HuH-7.5 (cell line): ENCODE measurements around the gene CSTPP1.

ENCODE experiments used
- DNase-seq: peaks from one replicate; pipeline ENCODE4 v3.0.0; 2011; ENCODE audit warnings: low spot score

CSTPP1 gene, protein sequence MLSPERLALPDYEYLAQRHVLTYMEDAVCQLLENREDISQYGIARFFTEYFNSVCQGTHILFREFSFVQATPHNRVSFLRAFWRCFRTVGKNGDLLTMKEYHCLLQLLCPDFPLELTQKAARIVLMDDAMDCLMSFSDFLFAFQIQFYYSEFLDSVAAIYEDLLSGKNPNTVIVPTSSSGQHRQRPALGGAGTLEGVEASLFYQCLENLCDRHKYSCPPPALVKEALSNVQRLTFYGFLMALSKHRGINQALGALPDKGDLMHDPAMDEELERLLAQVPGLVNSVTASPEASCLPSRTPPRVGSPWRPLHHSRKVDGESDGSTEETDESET

DNA sequence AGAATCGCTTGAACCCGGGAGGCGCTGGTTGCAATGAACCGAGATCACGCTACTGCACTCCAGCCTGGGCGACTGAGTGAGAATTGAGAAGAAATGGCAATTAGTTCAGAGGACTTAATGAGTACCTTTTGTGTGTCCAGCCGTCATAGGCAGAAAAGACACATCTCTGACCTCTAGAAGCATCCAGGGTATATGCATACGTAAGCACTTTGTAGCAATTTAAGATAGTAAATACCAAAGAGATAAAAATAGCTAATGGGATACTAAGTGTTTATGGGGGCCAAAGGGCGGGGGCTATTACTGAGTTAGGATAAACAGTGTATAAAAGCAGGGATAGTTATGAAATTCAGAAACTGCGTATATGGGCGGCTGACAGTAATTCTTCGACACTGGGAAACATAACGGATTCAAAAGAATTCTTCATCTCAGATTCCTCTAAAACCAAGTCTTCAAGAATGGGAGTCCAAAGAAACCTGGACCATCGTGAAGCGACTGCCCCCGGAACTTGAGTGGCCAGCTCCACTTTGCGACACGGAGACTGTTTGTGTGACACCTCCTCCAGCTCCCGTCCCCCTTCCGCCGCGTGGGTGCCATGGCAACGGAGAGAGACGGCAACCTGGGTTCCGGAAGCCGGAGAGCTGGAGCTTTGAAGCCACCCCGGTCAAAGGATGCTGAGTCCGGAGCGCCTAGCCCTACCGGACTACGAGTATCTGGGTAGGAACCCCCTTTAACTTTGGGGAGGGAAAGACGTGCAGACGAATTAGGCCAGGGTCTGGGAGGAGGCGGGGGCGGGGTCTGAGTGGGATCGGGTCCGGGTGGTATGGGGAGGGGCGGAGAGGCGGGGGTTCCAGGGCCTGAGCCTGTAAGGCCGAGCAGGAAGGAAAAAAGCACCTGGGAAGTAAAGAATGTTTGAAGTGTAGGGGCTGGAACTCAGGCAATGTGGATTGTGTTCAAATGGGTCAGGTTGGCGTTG, at the start of gene CSTPP1:
Gene CSTPP1, plus strand, starts transcription at position 624 of the 973 bp plus-strand sequence. Its CDS starts 45 bp downstream, at position 669.
- DNase-seq, result peak; percentile 94

DNA sequence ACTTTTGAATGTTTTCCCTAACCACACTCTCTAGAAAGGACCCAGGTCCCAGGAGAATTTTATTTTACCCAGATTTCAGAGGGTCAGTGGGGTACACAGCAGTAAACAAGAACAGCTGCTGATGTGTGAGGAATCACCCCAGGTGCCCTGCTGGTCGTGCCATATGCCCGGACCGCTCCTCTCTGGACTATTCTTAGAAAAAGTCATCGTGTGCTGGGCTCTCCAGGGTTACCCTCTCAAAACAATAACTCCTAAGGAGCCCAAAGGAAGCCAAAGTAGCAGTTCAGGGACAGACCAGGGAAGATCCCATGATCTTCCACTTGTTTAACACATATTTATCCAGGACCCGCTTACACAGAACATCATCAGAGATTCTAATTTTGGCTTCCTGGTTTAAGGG, 47.9 kb upstream of the CSTPP1 start:
- no peak for DNase-seq

DNA sequence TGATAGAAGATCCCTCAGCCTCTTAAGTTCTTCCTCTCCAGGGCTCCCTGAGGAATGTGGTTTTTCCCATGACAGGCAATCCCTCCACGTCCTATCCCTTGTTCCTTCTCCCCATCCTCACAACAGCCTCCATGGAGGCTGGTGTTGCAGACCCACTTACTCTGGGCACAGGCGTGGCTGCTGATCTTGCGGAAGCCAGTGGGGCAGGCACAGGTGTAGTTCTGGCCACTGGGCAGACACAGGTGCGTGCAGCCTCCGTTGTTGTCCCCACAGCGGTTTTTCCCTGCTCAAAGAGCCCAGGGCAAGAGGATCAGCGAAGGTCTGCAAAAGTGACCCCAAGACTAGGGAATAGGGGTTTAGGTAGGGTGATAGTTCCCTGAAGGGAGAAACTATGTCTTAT, 47.3 kb upstream of the CSTPP1 start:
- no peak for DNase-seq

DNA sequence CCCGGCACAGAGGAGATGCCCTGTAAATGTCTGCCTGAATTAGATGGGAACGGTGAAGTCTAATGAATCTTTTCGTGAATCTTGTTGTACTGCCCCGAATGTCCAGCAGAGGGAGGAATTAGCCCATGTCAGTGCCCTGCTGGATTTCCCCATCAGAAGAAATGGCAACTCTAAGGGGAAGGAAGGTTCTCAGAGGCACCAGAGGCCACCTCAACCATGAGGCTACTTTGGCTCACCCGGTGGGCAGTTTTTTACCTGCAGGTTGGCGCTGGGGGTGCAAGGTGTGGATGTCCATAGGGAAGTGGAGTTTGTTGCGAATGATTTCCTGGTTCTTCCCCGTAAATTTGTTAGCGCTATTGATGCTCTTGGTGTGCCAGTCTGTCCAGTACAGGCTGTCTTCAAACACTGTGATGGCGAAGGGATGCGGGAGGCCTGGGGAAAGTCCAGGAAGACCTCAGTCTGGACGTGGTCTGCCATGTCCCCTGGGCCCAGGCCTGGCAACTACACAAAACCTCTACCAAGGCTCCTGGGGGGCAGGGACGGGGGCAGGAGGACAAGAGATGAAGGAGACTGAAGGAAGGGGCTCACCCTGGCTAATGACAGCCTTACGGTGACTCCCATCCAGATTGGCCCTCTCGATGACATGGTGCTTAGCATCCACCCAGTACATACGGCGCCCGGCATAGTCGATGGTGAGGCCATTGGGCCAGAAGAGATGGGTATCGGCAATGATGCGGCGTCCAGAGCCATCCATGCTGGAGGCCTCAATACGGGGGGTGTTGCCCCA, 46.7 kb upstream of the CSTPP1 start:
- DNase-seq, result peak; percentile 66

DNA sequence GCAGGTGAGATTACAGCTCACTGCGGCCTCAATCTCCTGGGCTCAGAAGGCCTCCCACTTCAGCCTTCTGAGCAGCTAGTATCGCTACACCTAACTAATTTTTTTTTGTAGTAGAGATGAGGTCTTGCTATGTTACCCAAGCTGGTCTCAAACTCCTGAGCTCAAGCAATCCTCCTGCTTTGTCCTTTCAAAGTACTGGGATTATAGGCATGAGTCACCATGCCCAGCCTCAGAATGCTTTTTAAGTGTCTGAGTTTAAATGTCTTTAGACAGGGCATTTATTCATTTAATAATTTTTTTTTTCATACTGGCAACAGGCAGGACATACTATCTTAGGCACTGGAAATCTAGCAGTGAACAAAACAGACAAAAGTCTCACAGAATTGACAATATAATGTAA, 45.9 kb upstream of the CSTPP1 start:
- no peak for DNase-seq

DNA sequence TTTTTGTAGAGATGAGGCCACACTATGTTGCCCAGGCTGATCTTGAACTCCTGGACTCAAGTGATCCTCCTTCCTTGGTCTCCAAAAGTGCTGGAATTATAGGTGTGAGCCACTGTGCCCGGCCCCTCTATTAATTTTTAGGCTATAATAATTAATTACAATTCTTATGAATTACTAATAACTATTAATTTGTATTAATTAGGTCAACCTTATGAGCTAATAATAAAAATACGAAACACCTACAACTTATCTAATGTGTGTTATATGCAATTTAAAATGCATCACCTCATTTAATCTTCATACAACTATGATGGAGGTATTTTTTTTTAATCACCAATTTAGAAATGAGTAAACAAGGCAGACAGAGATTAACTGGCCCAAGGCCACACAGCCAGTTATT, 44.5 kb upstream of the CSTPP1 start:
- no peak for DNase-seq

DNA sequence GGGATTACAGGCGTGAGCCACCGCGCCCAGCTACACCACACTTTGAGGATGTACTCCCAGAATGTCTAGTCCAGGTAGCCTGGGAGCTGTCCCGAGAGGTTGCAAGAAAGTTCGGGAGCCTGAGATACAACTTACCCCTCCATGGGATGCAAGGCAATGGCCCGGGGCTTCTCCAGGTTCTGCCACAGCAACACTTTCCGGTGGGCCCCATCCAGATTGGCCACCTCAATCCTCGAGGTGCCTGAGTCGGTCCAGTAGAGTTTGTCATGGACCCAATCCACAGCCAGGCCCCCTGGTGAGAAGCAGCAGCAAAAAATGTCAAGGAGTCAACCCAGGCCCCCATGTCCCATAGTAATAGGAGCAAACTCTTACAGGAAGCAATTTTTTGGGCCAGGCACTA, 43.7 kb upstream of the CSTPP1 start:
- no peak for DNase-seq

DNA sequence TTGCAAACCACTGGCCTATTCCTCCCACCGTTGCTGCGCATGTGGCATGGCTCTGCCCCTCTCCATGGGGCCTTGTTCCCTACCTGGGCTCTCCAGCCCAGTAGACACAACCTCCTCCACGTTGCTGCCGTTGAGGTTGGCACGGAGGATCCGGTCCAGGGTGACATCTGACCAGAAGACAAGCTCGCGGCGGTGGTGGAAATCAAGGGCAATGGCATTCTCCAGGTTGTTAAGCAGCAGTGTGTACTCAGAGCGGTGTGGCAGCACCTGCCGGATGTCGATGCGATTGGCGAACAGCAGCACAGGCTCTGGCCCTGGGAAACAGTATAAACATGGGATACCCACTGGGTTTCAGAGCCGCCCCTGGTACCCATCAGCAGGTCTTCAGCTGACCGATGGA, 42.1 kb upstream of the CSTPP1 start:
- DNase-seq, result no peak

DNA sequence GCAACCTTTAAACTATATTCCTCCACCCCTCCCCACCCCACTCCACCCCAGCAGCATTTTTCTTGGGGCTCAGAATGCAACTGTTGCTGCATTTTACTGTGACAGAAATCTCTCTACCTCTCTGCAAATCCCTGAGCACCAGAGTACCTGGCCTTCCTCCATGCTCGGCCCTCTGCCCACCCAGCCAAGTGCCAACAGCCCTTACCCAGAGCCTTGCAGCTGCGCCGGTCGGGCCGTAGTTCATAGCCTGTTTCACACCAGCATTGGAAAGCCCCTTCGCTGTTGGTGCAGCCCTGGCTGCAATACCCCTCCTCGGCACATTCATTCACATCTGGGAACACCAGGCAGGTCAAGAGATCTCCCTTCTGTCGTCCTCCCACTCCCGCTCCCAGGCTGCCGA, 41.6 kb upstream of the CSTPP1 start:
- DNase-seq, result no peak

DNA sequence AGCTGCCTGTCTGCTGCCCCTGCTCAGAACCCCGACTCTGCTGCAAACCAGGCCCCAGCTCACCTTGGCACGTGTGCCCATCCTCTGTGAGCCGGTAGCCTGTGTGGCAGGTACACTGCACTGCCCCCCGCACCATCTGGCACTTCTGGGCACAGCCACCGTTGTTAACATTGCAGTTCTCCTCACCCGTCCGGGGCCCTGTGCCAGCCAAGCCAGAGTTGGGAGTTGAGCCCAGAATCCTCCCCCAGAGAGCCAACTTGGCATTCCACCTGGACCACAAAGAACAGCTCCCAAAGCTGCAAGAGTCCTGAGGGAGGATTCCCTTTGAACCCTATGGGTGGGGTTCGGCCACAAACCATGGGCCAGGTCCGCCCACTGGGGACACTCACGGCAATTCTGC, 40.7 kb upstream of the CSTPP1 start:
- DNase-seq, result no peak

DNA sequence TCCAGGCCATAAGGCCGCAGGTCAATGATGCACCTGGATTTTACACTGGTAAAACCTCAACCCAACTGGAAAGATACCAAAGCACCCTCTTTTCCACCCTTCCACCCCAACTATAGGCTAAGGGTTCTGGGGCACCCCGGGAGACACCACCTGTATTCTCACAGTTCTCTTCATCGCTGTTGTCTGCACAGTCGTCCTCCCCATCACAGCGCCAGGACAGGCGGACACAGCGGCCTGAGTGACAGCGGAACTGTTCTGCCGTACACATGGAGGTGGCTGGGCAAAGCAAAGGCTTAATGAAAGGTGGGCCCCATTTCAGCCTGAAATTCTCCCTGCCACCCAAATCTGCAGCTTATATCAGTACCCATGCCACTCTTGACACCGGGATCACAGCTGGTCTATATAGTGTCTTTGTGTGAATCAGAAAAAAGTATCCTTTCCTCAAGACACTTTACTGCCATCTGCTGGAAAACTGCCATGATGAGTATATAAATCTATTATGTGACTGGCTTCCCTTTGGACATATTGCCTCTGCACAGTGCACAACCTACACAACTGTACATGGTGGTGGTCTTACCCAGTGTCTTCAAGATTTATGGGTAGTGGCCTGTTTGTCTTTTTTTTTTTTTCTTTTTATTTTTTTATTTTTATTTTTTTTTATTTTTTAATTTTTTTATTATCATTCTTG, 39.7 kb upstream of the CSTPP1 start:
- DNase-seq, result peak; percentile 45

DNA sequence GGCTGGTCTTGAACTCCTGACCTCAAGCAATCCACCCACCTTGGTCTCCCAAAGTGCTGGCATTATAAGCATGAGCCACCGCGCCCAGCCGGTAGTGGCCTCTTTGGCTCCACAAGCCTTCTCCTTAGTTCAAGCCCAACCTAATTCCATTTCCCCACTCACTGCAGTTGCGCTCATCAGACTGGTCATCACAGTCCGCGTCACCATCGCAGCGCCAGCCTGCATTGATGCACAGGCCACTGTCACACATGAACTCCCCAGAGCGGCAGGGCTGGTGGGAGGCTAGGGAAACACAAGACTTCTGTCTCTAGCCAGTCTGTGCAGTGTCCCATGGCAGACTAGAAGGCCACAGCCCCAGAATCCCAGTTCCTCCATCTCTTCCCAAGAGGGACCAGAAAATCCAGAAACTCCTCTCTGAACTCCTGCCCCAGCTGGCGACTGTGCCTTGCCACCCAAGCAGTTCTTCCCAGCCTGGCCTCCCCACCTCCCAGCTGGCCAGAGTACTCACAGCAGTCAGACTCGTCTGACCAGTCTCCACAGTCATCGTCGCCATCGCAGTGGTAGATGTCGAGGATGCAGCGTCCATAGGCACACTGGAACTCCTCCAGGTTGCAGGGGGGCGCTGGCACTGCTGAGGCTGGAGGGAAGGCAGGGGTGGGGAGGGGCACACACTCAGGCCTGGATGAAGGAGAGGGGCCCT, 38.0 kb upstream of the CSTPP1 start:
- peak; percentile 49 for DNase-seq

DNA sequence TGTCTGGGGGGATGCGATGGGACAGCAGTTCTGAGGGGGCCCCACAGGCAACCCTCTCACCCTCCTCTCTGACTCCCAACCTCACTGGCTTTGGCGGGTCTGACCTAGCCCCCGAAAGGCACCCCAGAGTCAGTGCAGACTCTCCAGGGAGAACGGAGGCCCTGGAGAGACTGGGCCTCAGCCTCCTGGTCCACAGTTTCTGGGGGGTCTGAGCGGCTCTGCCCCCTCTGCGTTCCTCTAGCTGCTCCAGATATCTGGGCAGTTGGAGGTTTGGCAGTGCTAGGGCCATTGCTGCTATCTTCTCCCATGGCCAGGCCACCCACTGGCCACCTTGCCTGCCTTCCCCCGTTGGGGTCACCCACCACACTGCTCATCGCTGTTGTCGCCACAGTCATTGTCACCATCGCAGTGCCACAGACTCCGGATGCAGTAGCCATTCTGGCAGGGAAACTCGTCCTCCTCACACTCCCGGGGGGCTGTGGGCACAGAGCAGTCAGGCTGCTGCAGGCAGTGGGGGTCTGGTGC, 37.0 kb upstream of the CSTPP1 start:
- DNase-seq, result no peak

DNA sequence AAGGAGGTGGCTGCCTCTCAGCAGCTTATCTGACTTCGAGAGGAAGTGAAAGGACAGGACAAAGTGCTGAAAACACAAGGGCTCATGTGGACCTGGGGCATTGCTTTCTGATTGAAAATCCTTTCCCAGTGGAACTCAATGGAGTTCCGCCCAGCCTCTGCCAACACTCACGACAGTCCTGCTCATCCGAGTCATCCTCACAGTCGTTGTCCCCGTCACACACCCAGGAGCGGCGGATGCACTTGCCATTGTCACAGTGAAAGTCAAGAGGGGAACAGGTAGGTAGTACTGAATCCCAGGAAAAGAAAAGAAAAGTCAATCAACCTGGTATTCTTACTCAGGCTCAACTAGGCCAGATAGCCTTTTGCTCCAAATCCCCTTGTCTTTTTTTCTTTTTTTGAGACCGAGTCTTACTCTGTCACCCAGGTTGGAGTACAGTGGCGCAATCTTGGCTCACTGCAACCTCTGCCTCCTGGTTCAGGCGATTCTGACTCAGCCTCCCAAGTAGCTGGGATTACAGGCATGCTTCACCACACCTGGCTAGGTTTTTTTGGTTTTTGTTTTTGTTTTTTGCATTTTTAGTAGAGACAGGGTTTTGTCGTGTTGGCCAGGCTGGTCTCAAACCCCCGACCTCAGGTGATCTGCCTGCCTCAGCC, 36.3 kb upstream of the CSTPP1 start:
- DNase-seq, result no peak

DNA sequence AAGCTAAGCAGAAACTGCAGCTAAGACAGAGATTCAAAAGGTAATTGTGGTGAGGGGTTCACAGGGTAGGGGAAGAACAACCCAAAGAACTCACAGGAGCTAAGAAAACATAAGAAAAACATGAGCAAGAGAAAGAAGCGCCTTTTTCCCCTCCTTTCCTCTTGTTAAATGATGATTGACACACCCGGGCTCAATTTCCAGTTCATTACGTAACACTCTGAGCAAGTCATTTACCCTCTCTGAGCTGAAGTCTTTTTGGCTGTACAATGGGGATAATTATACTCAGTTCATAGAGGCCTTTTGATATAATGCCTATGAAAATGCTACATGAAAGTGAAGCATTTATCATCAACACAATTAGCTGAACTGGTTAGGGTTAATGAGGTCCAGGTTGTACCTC, 35.4 kb upstream of the CSTPP1 start:
- DNase-seq, result no peak

DNA sequence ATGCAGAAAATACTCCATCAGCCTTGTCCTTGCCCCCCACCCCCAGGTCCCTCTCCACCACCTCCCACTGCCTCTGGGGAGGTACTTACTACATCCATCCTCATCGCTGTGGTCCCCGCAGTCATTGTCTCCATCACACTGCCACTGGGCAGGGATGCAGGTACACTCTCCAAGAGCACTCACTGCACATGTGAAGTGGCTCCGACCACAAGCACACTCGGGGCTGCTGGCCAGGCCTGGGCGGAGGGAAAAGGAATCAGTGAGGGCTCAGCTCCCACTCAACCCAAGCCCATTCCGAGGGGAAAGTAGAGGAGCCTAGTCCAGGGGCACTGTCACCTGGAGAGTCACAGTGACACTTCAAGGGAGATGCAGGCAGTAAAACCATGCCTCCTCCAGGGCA, 33.9 kb upstream of the CSTPP1 start:
- DNase-seq, result no peak

DNA sequence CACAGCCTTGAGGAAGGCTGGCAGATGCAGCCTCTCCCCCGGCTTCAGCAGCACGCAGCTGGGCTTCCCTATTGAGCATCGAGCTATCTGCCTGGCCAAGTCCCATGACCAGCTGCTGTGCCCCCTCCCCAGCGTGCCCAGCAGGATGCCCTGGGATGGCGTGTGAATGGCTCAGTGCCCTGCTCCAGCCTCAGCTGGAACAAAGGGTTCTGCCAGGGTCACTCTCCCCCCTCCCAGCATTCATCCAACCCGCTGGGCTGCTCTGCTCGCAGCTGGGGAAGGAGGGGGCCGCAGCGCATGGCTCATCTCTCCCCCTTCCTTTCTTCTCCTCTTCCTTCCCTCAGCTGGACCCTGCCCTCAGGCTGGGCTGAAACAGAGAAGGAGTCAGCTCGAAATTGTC, 32.7 kb upstream of the CSTPP1 start:
- no peak for DNase-seq

DNA sequence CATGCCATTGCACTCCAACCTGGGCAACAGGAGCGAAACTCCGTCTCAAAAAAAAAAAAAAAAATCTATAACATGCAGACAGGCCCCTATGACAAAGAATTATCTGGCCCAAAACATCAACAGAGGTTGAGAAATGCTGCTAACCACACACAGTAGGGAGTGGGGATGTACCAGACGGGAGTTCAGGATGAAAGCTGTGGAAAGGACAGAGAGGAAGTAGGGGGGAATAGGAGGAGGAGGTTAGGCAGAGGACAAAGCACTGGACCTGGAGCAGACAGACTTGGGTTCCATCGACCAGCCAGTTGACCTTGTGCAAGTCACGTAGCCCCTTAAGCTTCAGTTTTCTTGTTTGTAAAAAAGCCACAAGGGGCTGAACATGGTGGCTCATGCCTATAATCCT, 30.8 kb upstream of the CSTPP1 start:
- no peak for DNase-seq

DNA sequence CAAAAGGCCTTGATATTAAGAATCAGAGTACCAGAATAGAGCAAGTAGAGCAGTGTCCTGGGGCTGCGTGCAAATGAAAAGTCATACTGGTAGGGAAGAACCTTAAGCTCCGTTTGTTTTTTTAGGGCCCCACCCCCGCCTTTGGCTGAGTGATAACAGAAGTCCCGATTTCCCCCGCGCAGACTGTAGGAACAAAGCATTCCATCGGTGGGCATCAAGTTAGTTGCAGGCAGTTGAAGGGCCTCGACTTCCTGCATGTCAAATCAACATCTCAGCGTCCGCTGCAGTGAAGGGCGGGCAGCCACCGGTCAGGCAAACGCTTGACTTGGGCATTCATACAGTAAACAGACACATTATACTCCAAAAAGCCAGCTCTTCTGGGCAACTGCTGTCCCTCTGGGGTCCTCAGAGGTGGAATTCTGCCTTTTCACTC, 29.9 kb upstream of the CSTPP1 start:
- DNase-seq, result no peak

DNA sequence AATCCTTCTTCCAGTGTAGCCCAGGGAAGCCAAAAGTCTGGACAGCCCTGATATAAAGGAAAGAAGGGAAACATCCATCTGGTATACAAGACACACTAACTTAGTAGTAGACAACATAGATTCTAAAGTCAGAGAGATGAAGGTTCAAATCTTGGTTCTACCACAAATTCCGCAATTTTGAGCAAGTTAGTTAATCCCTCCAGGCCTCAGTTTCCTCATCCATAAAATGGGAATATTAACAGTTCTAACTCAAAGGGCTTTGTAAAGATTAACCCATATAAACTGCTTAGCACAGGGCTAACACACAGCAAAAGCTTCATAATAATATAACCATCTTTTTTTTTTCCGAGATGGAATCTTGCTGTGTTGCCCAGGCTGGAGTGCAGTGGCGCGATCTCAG, 29.0 kb upstream of the CSTPP1 start:
- DNase-seq, result no peak
